Tibial nerve (tissue), 4 donors: Measurements from ENCODE around the gene CC2D2A. TPM values are rescaled to one million over a fixed set of nuclear protein-coding genes. Genes with fewer than 3 reads are reported as not detected.
"Not testable (repeated sequence)": the region's sequence is repeated elsewhere in the genome, so short reads cannot be mapped to it uniquely, and the experiment has no call there.

Source experiments
- DNase-seq, 2 donors: peaks; one replicate each; pipeline ENCODE4 v3.0.0-alpha.2; 2019; ENCODE audit warnings: low spot score in 2 of 2
- H3K27ac ChIP-seq, 4 donors: fragments of 200-600 bp; sonication (generic) in 3 of 4; one replicate each; pipeline ENCODE4 v1.5.1; 2017 to 2019; ENCODE audit warnings: mild to moderate bottlenecking in 1 of 4
- H3K27me3 ChIP-seq, 2 donors: fragments of 200-600 bp; sonication (generic) in 1 of 2; one replicate each; pipeline versions ENCODE4 v1.5.1 to v1.6.0; 2017 to 2019
- H3K36me3 ChIP-seq, 3 donors: fragments of 200-600 bp; sonication (generic); one replicate each; pipeline ENCODE4 v1.5.1; 2018 to 2019
- H3K4me1 ChIP-seq, 4 donors: fragments of 200-600 bp; sonication (generic) in 3 of 4; one replicate each; pipeline ENCODE4 v1.5.1; 2017 to 2019
- H3K4me3 ChIP-seq, 4 donors: fragments of 200-600 bp; sonication (generic) in 3 of 4; one replicate each; pipeline ENCODE4 v1.5.1; 2017 to 2019; ENCODE audit warnings: mild to moderate bottlenecking in 1 of 4, moderate library complexity in 1 of 4
- H3K9me3 ChIP-seq, 4 donors: fragments of 200-600 bp; sonication (generic) in 3 of 4; one replicate each; pipeline ENCODE4 v1.5.1; 2017 to 2019
- CTCF ChIP-seq, 5 experiments: fragments of 200-600 bp in 3 of 5; fragments of 450-650 bp in 2 of 5; sonication (generic) in 3 of 5; IDR thresholded peaks; one replicate each; pipeline ENCODE4 v1.5.1; 2016 to 2019; ENCODE audit warnings: antibody characterized with exemption in 5 of 5, mild to moderate bottlenecking in 3 of 5, moderate library complexity in 2 of 5
- EP300 ChIP-seq, 2 donors: sonication (generic); formaldehyde crosslinking; IDR thresholded peaks; one replicate each; pipeline ENCODE4 v1.6.1; 2017; ENCODE audit warnings: antibody characterized with exemption in 2 of 2, mild to moderate bottlenecking in 1 of 2
- POLR2A ChIP-seq, 2 donors: fragments of 450-650 bp; IDR thresholded peaks; one replicate each; pipeline ENCODE4 v1.6.1; 2017; ENCODE audit warnings: antibody characterized with exemption in 2 of 2, mild to moderate bottlenecking in 2 of 2, moderate library complexity in 2 of 2
- WGBS, 2 donors: methylation state at CpG; one replicate each; pipeline ENCODE4 v1.1.5; 2018; 5-methylcytosine and 5-hydroxymethylcytosine counted together
- total RNA-seq, 4 donors: library from RNA; depleted of rRNA; stranded (reverse); fragments of >200 nt; gene quantifications; one replicate each; pipeline ENCODE4 v1.1.0, GENCODE V29; 2016

CC2D2A gene
- total RNA-seq, 4 donors from 2014 or later = 29.5 to 47.9 (median 38.4) TPM

GRCh38 chr4:15610855-15611254 is 141.2 kb downstream of the CC2D2A start:
- peaks cover 0 to 13% (median 0%) of the 10 kb centered on the region in 4 donors for H3K4me1 ChIP-seq
- peaks cover 0 to 28% (median 0%) of the 10 kb centered on the region in 3 donors for H3K36me3 ChIP-seq
- TF ChIP-seq CTCF (IDR thresholded peaks at IDR 0.05) = no peak
- TF ChIP-seq POLR2A (IDR thresholded peaks at IDR 0.05) = no peak
- TF ChIP-seq EP300 (IDR thresholded peaks at IDR 0.05) = no peak
- H3K9me3 ChIP-seq = no peaks in the 10 kb centered on the region
- WGBS, 2 donors = 58 to 63% methylated on average over 2 of the region's 2 CpGs
- H3K27me3 ChIP-seq = no peaks in the 10 kb centered on the region
- H3K27ac ChIP-seq = no peak overlapping the region
- no peak for DNase-seq
- H3K4me3 ChIP-seq = no peak overlapping the region

GRCh38 chr4:15612136-15612535 is 142.5 kb downstream of the CC2D2A start:
- 96% methylated on average over 2 of the region's 2 CpGs for WGBS, 2 donors
- Histone ChIP-seq H3K27me3 (no peaks in the 10 kb centered on the region), H3K36me3 (peaks cover 0 to 32% (median 0%) of the 10 kb centered on the region in 3 donors), H3K4me3 (no peak overlapping the region), H3K4me1 (peaks cover 0 to 13% (median 0%) of the 10 kb centered on the region in 4 donors), H3K27ac (no peak overlapping the region), H3K9me3 (no peaks in the 10 kb centered on the region)
- DNase-seq = no peak
- TF ChIP-seq CTCF (IDR thresholded peaks at IDR 0.05) (no peak), EP300 (IDR thresholded peaks at IDR 0.05) (no peak), POLR2A (IDR thresholded peaks at IDR 0.05) (no peak)

- not testable (repeated sequence) for H3K27me3 ChIP-seq, H3K27ac ChIP-seq, DNase-seq, H3K4me1 ChIP-seq, H3K4me3 ChIP-seq
- WGBS, 2 donors = 96 to 97% methylated on average over 10 to 13 of the region's 24 CpGs
- Histone ChIP-seq H3K36me3 (peaks cover 0 to 54% (median 0%) of the 10 kb centered on the region in 3 donors), H3K9me3 (peaks cover 0 to 21% (median 2%) of the 10 kb centered on the region in 4 donors)
Observed at GRCh38 chr4:15614891-15615290, 145.2 kb downstream of the CC2D2A start.

- H3K27ac ChIP-seq, DNase-seq: not testable (repeated sequence)
- WGBS, 2 donors = 94 to 99% methylated on average over 5 of the region's 5 CpGs
Observed at GRCh38 chr4:15617407-15617806, 147.7 kb downstream of the CC2D2A start.

GRCh38 chr4:15636818-15637217 is 167.1 kb downstream of the CC2D2A start:
- Histone ChIP-seq H3K4me3 (no peak overlapping the region), H3K27ac (no peak overlapping the region), H3K9me3 (no peaks in the 10 kb centered on the region), H3K4me1 (peaks cover 0 to 13% (median 0%) of the 10 kb centered on the region in 4 donors), H3K27me3 (no peaks in the 10 kb centered on the region), H3K36me3 (peaks cover 0 to 82% (median 4%) of the 10 kb centered on the region in 3 donors)
- 70 to 73% methylated on average over 1 of the region's 1 CpG for WGBS, 2 donors
- no peak for DNase-seq
- TF ChIP-seq CTCF (IDR thresholded peaks at IDR 0.05) = no peak
- no peak for TF ChIP-seq POLR2A (IDR thresholded peaks at IDR 0.05)
- no peak for TF ChIP-seq EP300 (IDR thresholded peaks at IDR 0.05)

More at GRCh38 chr4:15617407-15617806, 147.7 kb downstream of the CC2D2A start:
- H3K4me1 ChIP-seq, H3K4me3 ChIP-seq, H3K27me3 ChIP-seq: not testable (repeated sequence)
- peaks cover 0 to 32% (median 3%) of the 10 kb centered on the region in 4 donors for H3K9me3 ChIP-seq
- H3K36me3 ChIP-seq = peaks cover 0 to 71% (median 0%) of the 10 kb centered on the region in 3 donors

GRCh38 chr4:15638418-15638817 is 168.7 kb downstream of the CC2D2A start:
- 94 to 95% methylated on average over 6 of the region's 6 CpGs for WGBS, 2 donors
- no peaks in the 10 kb centered on the region for H3K9me3 ChIP-seq
- no peak overlapping the region for H3K4me3 ChIP-seq
- no peak for DNase-seq
- no peaks in the 10 kb centered on the region for H3K27me3 ChIP-seq
- no peak overlapping the region for H3K27ac ChIP-seq
- H3K36me3 ChIP-seq = peaks cover 0 to 66% (median 4%) of the 10 kb centered on the region in 3 donors
- peaks cover 0 to 25% (median 3%) of the 10 kb centered on the region in 4 donors for H3K4me1 ChIP-seq
- TF ChIP-seq CTCF (IDR thresholded peaks at IDR 0.05) (no peak), POLR2A (IDR thresholded peaks at IDR 0.05) (no peak), EP300 (IDR thresholded peaks at IDR 0.05) (no peak)
